GM12878 (cell line): ENCODE results near the gene JDP2.

Experiments used
- CTCF ChIP-seq, 3 experiments: IDR thresholded peaks in 2 of 3; conservative IDR thresholded peaks in 1 of 3; 2 replicates each; pipeline ENCODE4 v1.5.1; 2011; ENCODE audit warnings: low read depth in 3 of 3, low read length in 3 of 3, mild to moderate bottlenecking in 3 of 3, control low read depth in 2 of 3, moderate library complexity in 2 of 3, inconsistent platforms in 1 of 3, mixed read lengths in 1 of 3; ENCODE audit not compliant: control insufficient read depth in 2 of 3, insufficient read depth in 1 of 3; ENCODE audit errors: extremely low read depth in 1 of 3
- EZH2 ChIP-seq: IDR thresholded peaks from 2 replicates; pipeline ENCODE4 v1.6.1; 2012; ENCODE audit warnings: low read depth, mild to moderate bottlenecking, control low read depth, inconsistent platforms, low read length, borderline replicate concordance; ENCODE audit not compliant: control insufficient read depth
- POLR2AphosphoS2 ChIP-seq: IDR thresholded peaks from 2 replicates; pipeline ENCODE4 v1.6.1; 2011; ENCODE audit warnings: low read depth, mild to moderate bottlenecking, low read length, improper control_type of control experiment, moderate library complexity

DNA sequence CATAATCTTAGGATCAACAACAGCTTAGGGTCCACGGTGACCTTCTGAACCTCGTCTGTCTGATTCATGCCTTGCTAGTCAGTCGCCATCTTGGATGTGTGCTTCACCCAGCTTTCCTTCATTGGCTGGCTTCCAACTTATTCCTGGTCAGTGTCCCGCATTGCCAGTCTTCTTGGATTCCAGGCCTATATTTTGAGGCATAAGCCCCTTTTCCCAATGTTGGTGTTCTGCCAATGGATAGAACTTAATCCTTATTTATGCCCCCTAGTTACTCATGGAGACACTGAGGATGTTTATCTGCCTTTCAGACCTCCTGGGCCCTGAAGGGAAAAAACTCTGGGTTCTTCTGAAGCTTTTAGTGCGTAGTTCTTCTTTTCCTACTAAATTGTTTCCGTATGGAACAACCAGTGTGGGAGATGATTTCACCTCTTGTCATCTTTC is 5.8 kb downstream of the JDP2 start:
- no peak for TF ChIP-seq CTCF (IDR thresholded peaks at IDR 0.05 in 2 of 3, conservative IDR thresholded peaks at IDR 0.05 in 1 of 3; ENCODE audit: control insufficient read depth in 2 of 3, extremely low read depth in 1 of 3, insufficient read depth in 1 of 3, low read depth in 3 of 3, low read length in 3 of 3)
- no peak for TF ChIP-seq POLR2AphosphoS2
- no peak for TF ChIP-seq EZH2
